Stomach (tissue), 9 donors: ENCODE measurements around the gene ARRDC3. TPM values are rescaled to one million over a fixed set of nuclear protein-coding genes. Genes with fewer than 3 reads are reported as not detected.
A peak's percentile ranks its signal among the peaks of the same experiment; 100 is the strongest.

Source experiments
- DNase-seq, 2 donors: peaks; one replicate each; pipeline versions ENCODE4 v3.0.0 to v3.0.0-alpha.2; 2013 to 2019
- H3K27ac ChIP-seq, 5 donors: fragments of 200-600 bp in 4 of 5; sonication (generic) in 4 of 5; one replicate each; pipeline ENCODE4 v1.5.1; 2013 to 2019; ENCODE audit warnings: mild to moderate bottlenecking in 1 of 5, moderate library complexity in 1 of 5
- H3K27me3 ChIP-seq, 3 donors: fragments of 200-600 bp; sonication (generic); one replicate each; pipeline ENCODE4 v1.5.1; 2017 to 2019; ENCODE audit warnings: mixed run types in 1 of 3
- H3K36me3 ChIP-seq, 4 donors: fragments of 200-600 bp; sonication (generic); 1 replicate in 3 of 4; 2 replicates in 1 of 4; pipeline ENCODE4 v1.5.1; 2016 to 2019
- H3K4me1 ChIP-seq, 4 donors: fragments of 200-600 bp; sonication (generic); one replicate each; pipeline ENCODE4 v1.5.1; 2016 to 2019
- H3K4me3 ChIP-seq, 4 donors: fragments of 200-600 bp; sonication (generic) in 3 of 4; one replicate each; pipeline ENCODE4 v1.5.1; 2016 to 2019; ENCODE audit warnings: mild to moderate bottlenecking in 1 of 4
- H3K9me3 ChIP-seq, 4 donors: fragments of 200-600 bp; sonication (generic); one replicate each; pipeline ENCODE4 v1.5.1; 2016 to 2019
- CTCF ChIP-seq, 7 experiments: fragments of 450-650 bp in 4 of 7; fragments of 200-600 bp in 3 of 7; sonication (generic) in 3 of 7; IDR thresholded peaks; one replicate each; pipeline ENCODE4 v1.5.1; 2016 to 2019; ENCODE audit warnings: antibody characterized with exemption in 7 of 7, control low read depth in 2 of 7, mild to moderate bottlenecking in 1 of 7
- EP300 ChIP-seq: sonication (generic); formaldehyde crosslinking; IDR thresholded peaks from one replicate; pipeline ENCODE4 v1.6.1; 2017; ENCODE audit warnings: antibody characterized with exemption
- POLR2A ChIP-seq, 4 donors: fragments of 450-650 bp; IDR thresholded peaks; one replicate each; pipeline ENCODE4 v1.6.1; 2016; ENCODE audit warnings: antibody characterized with exemption in 4 of 4, control low read depth in 2 of 4, mild to moderate bottlenecking in 1 of 4, moderate library complexity in 1 of 4
- POLR2AphosphoS5 ChIP-seq, 3 donors: sonication (generic); formaldehyde crosslinking; IDR thresholded peaks; one replicate each; pipeline ENCODE4 v1.6.1; 2016; ENCODE audit warnings: antibody characterized with exemption in 3 of 3
- WGBS, 5 donors: extraction: QIAGEN DNeasy Blood & Tissue Kit in 3 of 5; methylation state at CpG; one replicate each; pipeline versions ENCODE4 v1.1.5 to v1.1.7; 2013 to 2018; 5-methylcytosine and 5-hydroxymethylcytosine counted together
- intact Hi-C: fragments of 100-400 bp; cut with DNase I; formaldehyde crosslinking; loops from one replicate; pipeline ENCODE4 v1.15.1; 2023; ENCODE audit warnings: low total_unique reads
- polyA plus RNA-seq, 3 donors: library from polyadenylated mRNA; stranded (reverse); fragments of 200-250 nt; gene quantifications; one replicate each; pipeline ENCODE4 v1.2.3, GENCODE V29; 2013
- total RNA-seq, 5 donors: library from RNA; depleted of rRNA; stranded (reverse); fragments of >200 nt; gene quantifications; one replicate each; pipeline versions ENCODE4 v1.1.0 to v1.2.3, GENCODE V29; 2014 to 2016
- donor health status: healthy with polysubstance abuse.
- donor health status: Bipolar disorder and iron deficiency.
- donor health status: healthy.

The ARRDC3 gene
- total and polyA plus RNA-seq, 8 donors, result 8.7 to 188 (median 28.5) TPM

GRCh38 chr5:91384671-91385430 lies 1.7 kb upstream of the ARRDC3 start:
- Histone ChIP-seq H3K4me1 (peaks cover 0 to 15% (median 4%) of the 10 kb centered on the region in 4 donors), H3K27ac (peak overlapping the region in 4 of 5 donors; percentile 96 to 99 (median 99)), H3K36me3 (no peaks in the 10 kb centered on the region), H3K9me3 (no peaks in the 10 kb centered on the region), H3K4me3 (peak overlapping the region in 1 of 4 donors; percentile 65), H3K27me3 (no peaks in the 10 kb centered on the region)
- peak; percentile 40 to 95 for DNase-seq
- intact Hi-C loops, result loop anchor here (10.0 kb wide), 1 partner anchor 280 kb away; no protein-coding TSS in a partner anchor
- TF ChIP-seq CTCF (IDR thresholded peaks at IDR 0.05) (peak in 6 of 7 experiments; percentile 56 to 100 (median 96)), POLR2A (IDR thresholded peaks at IDR 0.05) (no peak), POLR2AphosphoS5 (IDR thresholded peaks at IDR 0.05) (peak in 2 of 3 donors; percentile 16 to 59)
- 6 to 9% (median 6%) methylated on average over 6 of the region's 6 CpGs for WGBS, 5 donors

GRCh38 chr5:91383956-91384300 lies 811 bp upstream of the ARRDC3 start:
- no peaks in the 10 kb centered on the region for H3K9me3 ChIP-seq
- no peaks in the 10 kb centered on the region for H3K27me3 ChIP-seq
- peak overlapping the region; percentile 96 to 100 (median 99) for H3K27ac ChIP-seq
- H3K4me1 ChIP-seq, result peaks cover 0 to 18% (median 5%) of the 10 kb centered on the region in 4 donors
- intact Hi-C loops, result loop anchor here (10.0 kb wide), 1 partner anchor 279 kb away; no protein-coding TSS in a partner anchor
- peak in 1 of 2 donors; percentile 69 for DNase-seq
- TF ChIP-seq POLR2A (IDR thresholded peaks at IDR 0.05) (no peak), EP300 (no peak), POLR2AphosphoS5 (IDR thresholded peaks at IDR 0.05) (no peak), CTCF (IDR thresholded peaks at IDR 0.05) (no peak)
- WGBS, 5 donors, result 2 to 4% (median 3%) methylated on average over 7 of the region's 7 CpGs
- H3K36me3 ChIP-seq, result no peaks in the 10 kb centered on the region
- peak overlapping the region; percentile 63 to 76 (median 70) for H3K4me3 ChIP-seq

GRCh38 chr5:91382530-91383026 lies 539 bp downstream of the ARRDC3 start:
- H3K27ac ChIP-seq, result peak overlapping the region; percentile 94 to 99 (median 99)
- intact Hi-C loops, result loop anchor here (10.0 kb wide), 1 partner anchor 278 kb away; no protein-coding TSS in a partner anchor
- H3K4me3 ChIP-seq, result peak overlapping the region; percentile 63 to 76 (median 70)
- DNase-seq, result peak; percentile 42 to 77
- H3K36me3 ChIP-seq, result peaks cover 0 to 9% (median 6%) of the 10 kb centered on the region in 4 donors
- TF ChIP-seq CTCF (IDR thresholded peaks at IDR 0.05) (no peak), POLR2AphosphoS5 (IDR thresholded peaks at IDR 0.05) (no peak)
- H3K4me1 ChIP-seq, result peaks cover 0 to 32% (median 17%) of the 10 kb centered on the region in 4 donors
- no peaks in the 10 kb centered on the region for H3K27me3 ChIP-seq
- WGBS, 5 donors, result 0 to 1% (median 0%) methylated on average over 14 of the region's 14 CpGs
- H3K9me3 ChIP-seq, result no peaks in the 10 kb centered on the region

- WGBS, 5 donors, result 0 to 1% (median 0%) methylated on average over 10 of the region's 10 CpGs
- no peaks in the 10 kb centered on the region for H3K9me3 ChIP-seq
- peak; percentile 64 to 98 for DNase-seq
- H3K4me3 ChIP-seq, result peak overlapping the region; percentile 63 to 76 (median 70)
- peaks cover 0 to 38% (median 24%) of the 10 kb centered on the region in 4 donors for H3K4me1 ChIP-seq
- H3K36me3 ChIP-seq, result peaks cover 0 to 13% (median 11%) of the 10 kb centered on the region in 4 donors
- intact Hi-C loops, result loop anchor here (10.0 kb wide), 1 partner anchor 277 kb away; no protein-coding TSS in a partner anchor
- H3K27ac ChIP-seq, result peak overlapping the region; percentile 87 to 99 (median 99)
- H3K27me3 ChIP-seq, result no peaks in the 10 kb centered on the region
- TF ChIP-seq EP300, result no peak
- peak in 2 of 3 donors; percentile 19 to 36 for TF ChIP-seq POLR2AphosphoS5 (IDR thresholded peaks at IDR 0.05)
These were observed 1.2 kb downstream of the ARRDC3 start for GRCh38 chr5:91381774-91382359.
